K562 (cell line): ENCODE data around the gene SDR9C7. TPM values are rescaled to one million over a fixed set of nuclear protein-coding genes. Genes with fewer than 3 reads are reported as not detected.

Experiments used
- ATAC-seq: fragments of 200-7000 bp; cut with Tn5 transposase; 3 replicates; pipeline ENCODE4 v1.9.1; 2020; ENCODE audit warnings: moderate library complexity
- BruUV-seq: library from RNA; stranded (reverse); fragments of 400-500 nt; replicated peaks from 2 replicates; lab custom pipeline; 2021; lab: Mats Ljungman, UMichigan
- CTCF ChIA-PET: fragments of 300-600 bp; formaldehyde crosslinking; extraction: SDS; loops from one replicate; lab custom pipeline; 2021; ENCODE audit warnings: low intra/inter-chr PET ratio; lab: Yijun Ruan, JAX
- POLR2A ChIA-PET: fragments of 300-600, 350-650 bp; sonication (Branson Sonifier 250); formaldehyde crosslinking; extraction: SDS; loops from one replicate; lab custom pipeline; 2021; ENCODE audit warnings: antibody characterized with exemption, inconsistent platforms; lab: Yijun Ruan, JAX
- DNase-seq, 4 experiments: peaks; one replicate each; pipeline versions ENCODE4 v3.0.0 to v3.0.0-alpha.2; 2011 to 2018; ENCODE audit warnings: low spot score in 3 of 4, mixed read lengths in 3 of 4; ENCODE audit errors: extremely low read depth in 1 of 4
- FAIRE-seq: peaks from 2 replicates; lab custom pipeline; 2011; peaks lifted over from hg19 to GRCh38; lab: Jason Lieb, UNC
- H2AFZ ChIP-seq: 2 replicates; pipeline ENCODE4 v1.6.0; 2011; ENCODE audit warnings: low read depth, low read length, control low read depth, inconsistent platforms
- H3K27ac ChIP-seq: fragments of 200-600 bp; 3 replicates; pipeline ENCODE4 v1.8.0; 2011; ENCODE audit warnings: low read depth, mild to moderate bottlenecking, control low read depth, inconsistent platforms, low read length, moderate library complexity, mixed read lengths; ENCODE audit errors: extremely low read depth
- H3K27me3 ChIP-seq, 2 experiments: fragments of 300-600 bp in 1 of 2; 2 replicates in 1 of 2; 3 replicates in 1 of 2; pipeline versions ENCODE4 v1.6.0 to v1.8.0; 2011; ENCODE audit warnings: inconsistent platforms in 2 of 2, low read length in 2 of 2, mild to moderate bottlenecking in 1 of 2, mixed read lengths in 1 of 2, moderate library complexity in 1 of 2; ENCODE audit not compliant: control insufficient read depth in 2 of 2, insufficient read depth in 2 of 2
- H3K36me3 ChIP-seq: fragments of 300-600 bp; 3 replicates; pipeline ENCODE4 v1.8.0; 2011; ENCODE audit warnings: mild to moderate bottlenecking, low read length, inconsistent platforms; ENCODE audit not compliant: control insufficient read depth, insufficient read depth
- H3K4me1 ChIP-seq, 2 experiments: fragments of 200-600 bp in 1 of 2; replicated peaks in 1 of 2; 2 replicates in 1 of 2; 3 replicates in 1 of 2; pipeline versions ENCODE4 v1.5.1 to v1.8.0; 2011; ENCODE audit warnings: inconsistent platforms in 2 of 2, low read length in 2 of 2, mild to moderate bottlenecking in 1 of 2, mixed read lengths in 1 of 2, moderate library complexity in 1 of 2; ENCODE audit not compliant: control insufficient read depth in 2 of 2, insufficient read depth in 2 of 2
- H3K4me2 ChIP-seq: 2 replicates; pipeline ENCODE4 v1.6.1; 2011; ENCODE audit warnings: low read length, control low read depth, inconsistent platforms, mixed read lengths; ENCODE audit not compliant: insufficient read depth
- H3K4me3 ChIP-seq: fragments of 200-600 bp; sonication (generic), shearing (Covaris generic); 2 replicates; pipeline ENCODE4 v1.5.1; 2016; ENCODE audit warnings: control low read depth, inconsistent platforms
- H3K79me2 ChIP-seq: fragments of 200-600 bp; 3 replicates; pipeline ENCODE4 v1.8.0; 2011; ENCODE audit warnings: low read length, inconsistent platforms; ENCODE audit not compliant: control insufficient read depth, insufficient read depth
- H3K9ac ChIP-seq, 2 experiments: 2 replicates each; pipeline versions ENCODE4 v1.6.0 to v1.6.1; 2011; ENCODE audit warnings: low read depth in 2 of 2, low read length in 2 of 2, control low read depth in 1 of 2, inconsistent platforms in 1 of 2, mild to moderate bottlenecking in 1 of 2, mixed read lengths in 1 of 2; ENCODE audit not compliant: insufficient read depth in 1 of 2
- H3K9me1 ChIP-seq: one replicate; pipeline ENCODE4 v1.6.0; 2011; ENCODE audit warnings: inconsistent platforms, mild to moderate bottlenecking, low read length, moderate library complexity; ENCODE audit not compliant: control insufficient read depth, insufficient read depth
- H3K9me3 ChIP-seq: replicated peaks from 2 replicates; pipeline ENCODE4 v1.5.1; 2011; ENCODE audit warnings: low read depth, low read length, inconsistent platforms; ENCODE audit not compliant: control insufficient read depth, insufficient read depth
- H4K20me1 ChIP-seq: replicated peaks from 2 replicates; pipeline ENCODE4 v1.6.1; 2011; ENCODE audit warnings: low read length, inconsistent platforms, mixed read lengths; ENCODE audit not compliant: control insufficient read depth, insufficient read depth
- AFF4 ChIP-seq: sonication (generic); formaldehyde crosslinking; IDR thresholded peaks from 2 replicates; pipeline ENCODE4 v1.8.0; 2023; ENCODE audit warnings: mild to moderate bottlenecking, missing genetic modification reagents
- BRF2 ChIP-seq: IDR thresholded peaks from 3 replicates; pipeline ENCODE4 v1.6.1; 2011; ENCODE audit warnings: borderline replicate concordance, mild to moderate bottlenecking; ENCODE audit not compliant: insufficient read length, insufficient read depth
- CXXC5 ChIP-seq: fragments of 250-450 bp; sonication (Bioruptor Pico); IDR thresholded peaks from 2 replicates; pipeline ENCODE4 v1.8.0; 2022; ENCODE audit warnings: inconsistent platforms, mild to moderate bottlenecking, moderate library complexity
- FUS ChIP-seq: fragments of 200-400 bp; formaldehyde crosslinking; optimal IDR thresholded peaks from 2 replicates; pipeline ENCODE3; 2017; ENCODE audit warnings: low read depth, low read length
- GABPB1 ChIP-seq: sonication (generic); formaldehyde crosslinking; IDR thresholded peaks from 2 replicates; pipeline ENCODE4 v1.8.0; 2022; ENCODE audit warnings: mild to moderate bottlenecking, missing genetic modification reagents
- KAT7 ChIP-seq: sonication (generic); formaldehyde crosslinking; IDR thresholded peaks from 2 replicates; pipeline ENCODE4 v1.8.0; 2022; ENCODE audit warnings: missing genetic modification reagents, mild to moderate bottlenecking, borderline replicate concordance
- KLF16 ChIP-seq: IDR thresholded peaks from 2 replicates; pipeline ENCODE4 v1.6.1; 2016; ENCODE audit warnings: antibody characterized with exemption
- SREBF2 ChIP-seq: sonication (generic); formaldehyde crosslinking; IDR thresholded peaks from 2 replicates; pipeline ENCODE4 v1.4.0; 2020; ENCODE audit warnings: mild to moderate bottlenecking, missing genetic modification reagents
- ZNF280A ChIP-seq: fragments of 450-650 bp; IDR thresholded peaks from 2 replicates; pipeline ENCODE4 v1.6.1; 2018; ENCODE audit warnings: mild to moderate bottlenecking, low read depth; ENCODE audit not compliant: partially characterized antibody
- ZNF311 ChIP-seq: fragments of 250-450 bp; sonication (Bioruptor Pico); IDR thresholded peaks from 2 replicates; pipeline ENCODE4 v1.4.0; 2020; ENCODE audit warnings: mild to moderate bottlenecking, moderate library complexity
- ZNF398 ChIP-seq: fragments of 250-450 bp; sonication (Bioruptor Pico); IDR thresholded peaks from 2 replicates; pipeline ENCODE4 v1.8.0; 2021; ENCODE audit warnings: moderate library complexity, mild to moderate bottlenecking, inconsistent platforms
- ZNF431 ChIP-seq: sonication (generic); formaldehyde crosslinking; IDR thresholded peaks from 2 replicates; pipeline ENCODE4 v1.8.0; 2022; ENCODE audit warnings: mild to moderate bottlenecking, missing genetic modification reagents
- ZNF551 ChIP-seq: fragments of 250-450 bp; sonication (Bioruptor Pico); IDR thresholded peaks from 2 replicates; pipeline ENCODE4 v1.5.0; 2021; ENCODE audit warnings: mild to moderate bottlenecking, moderate library complexity
- ZNF644 ChIP-seq: fragments of 200-800 bp; sonication (Bioruptor generic); IDR thresholded peaks from 2 replicates; pipeline ENCODE4 v1.6.1; 2016; ENCODE audit warnings: low read depth, missing genetic modification characterization, missing compliant biosample characterization
- WGBS: fragments of 100-300 bp; shearing (Covaris generic); methylation state at CpG from one replicate; pipeline ENCODE4 v1.1.6; 2016; ENCODE audit warnings: low coverage, mixed read lengths; ENCODE audit not compliant: insufficient coverage; ENCODE audit errors: missing lambda C conversion rate; 5-methylcytosine and 5-hydroxymethylcytosine counted together
- in situ Hi-C: fragments of 300-500 bp; cut with MboI; formaldehyde crosslinking; loops from 4 replicates; pipeline ENCODE4 v1.15.0; 2018; ENCODE audit warnings: inconsistent platforms, mixed read lengths
- intact Hi-C: fragments of 100-400 bp; cut with micrococcal nuclease; formaldehyde crosslinking; loops from 2 replicates; pipeline ENCODE4 v1.14.2; 2022
- polyA plus RNA-seq, 8 experiments: library from polyadenylated mRNA; depleted of rRNA in 4 of 8; stranded (reverse) in 5 of 8; unstranded in 3 of 8; fragments of >200 nt; fragmentation: Nextera tagmentation in 2 of 8; fragmentation: Illumina TruSeq in 1 of 8; extraction: Ambion mirVana in 2 of 8; extraction: Trizol in 1 of 8; gene quantifications; 2 replicates each; pipeline versions ENCODE4 v1.2.1 to v1.2.3, GENCODE V29; 2011 to 2014; ENCODE audit warnings: inconsistent platforms in 1 of 8, missing spikeins in 1 of 8
- total RNA-seq, 7 experiments: library from RNA; depleted of rRNA in 6 of 7; stranded (reverse); fragments of >200 nt in 6 of 7; fragmentation: Illumina TruSeq in 2 of 7; extraction: Trizol in 2 of 7; gene quantifications; 2 replicates each; pipeline versions ENCODE4 v1.2.1 to v1.2.3, GENCODE V29; 2011 to 2021; ENCODE audit warnings: low replicate concordance in 1 of 7

SDR9C7 gene
- total and polyA plus RNA-seq, 9 of the 15 experiments (the other 6 are each of a cell fraction or from before 2014, with no cell fraction given) = 0.04 to 0.59 (median 0.06) TPM; not detected in 6

GRCh38 chr12:56932146-56932545 is 2.1 kb downstream of the SDR9C7 start:
- ATAC-seq = no peak
- WGBS = 58% methylated on average over 5 of the region's 5 CpGs
- Histone ChIP-seq H3K27ac (peak overlapping the region; percentile 82), H3K9ac (peak overlapping the region in 1 of 2 experiments; percentile 69; a peak in 2 of 4 replicates), H3K4me1 (peaks cover 34 to 46% of the 10 kb centered on the region in 2 experiments), H2AFZ (peak overlapping the region; percentile 79), H4K20me1 (no peaks in the 10 kb centered on the region), H3K4me3 (no peak overlapping the region), H3K9me1 (no peaks in the 10 kb centered on the region), H3K9me3 (no peaks in the 10 kb centered on the region), H3K27me3 (no peaks in the 10 kb centered on the region), H3K36me3 (no peaks in the 10 kb centered on the region), H3K4me2 (peak overlapping the region; percentile 82), H3K79me2 (no peaks in the 10 kb centered on the region)
- in situ Hi-C loops = no loop called here
- ChIA-PET POLR2A (interaction anchor here (0.9 kb wide), 1 partner anchor 92 kb away, joined by 4 read pairs; no protein-coding TSS in a partner anchor), CTCF (no interaction called here)
- intact Hi-C loops = loop anchor here (5.0 kb wide), 1 partner anchor 55 kb away; no protein-coding TSS in a partner anchor
- FAIRE-seq = no peak
- DNase-seq = peak in 1 of 4 experiments; percentile 18
- no TSS peak for BruUV-seq
- TF ChIP-seq ZNF431 (CRISPR knock-in tag) = no peak
- TF ChIP-seq FUS = no peak
- TF ChIP-seq KLF16 = no peak
- TF ChIP-seq SREBF2 (CRISPR knock-in tag) = no peak
- TF ChIP-seq ZNF551 (CRISPR knock-in tag) = no peak
- 0 out of 2 replicates have a peak, but pooled peaks have one; percentile 51 for TF ChIP-seq KAT7 (CRISPR knock-in tag)
- TF ChIP-seq ZNF644 (tag) = peak; percentile 54; the same call in 1 of the 2 replicates
- TF ChIP-seq ZNF311 = 0 out of 2 replicates have a peak, but pooled peaks have one; percentile 6
- 0 out of 2 replicates have a peak, but pooled peaks have one; percentile 6 for TF ChIP-seq CXXC5 (CRISPR knock-in tag)
- TF ChIP-seq ZNF398 (CRISPR knock-in tag) = no peak
- TF ChIP-seq BRF2 = no peak
- TF ChIP-seq GABPB1 (CRISPR knock-in tag) = 0 out of 2 replicates have a peak, but pooled peaks have one; percentile 21
- 0 out of 2 replicates have a peak, but pooled peaks have one; percentile 34 for TF ChIP-seq AFF4 (CRISPR knock-in tag)
- TF ChIP-seq ZNF280A = no peak
